Ammon's horn (tissue), 1 donor: ENCODE data around the gene DBNDD2.

Source experiments
- DNase-seq: peaks from one replicate; pipeline ENCODE4 v3.0.0-alpha.2; 2016; ENCODE audit warnings: low spot score

The DBNDD2 gene

DNA sequence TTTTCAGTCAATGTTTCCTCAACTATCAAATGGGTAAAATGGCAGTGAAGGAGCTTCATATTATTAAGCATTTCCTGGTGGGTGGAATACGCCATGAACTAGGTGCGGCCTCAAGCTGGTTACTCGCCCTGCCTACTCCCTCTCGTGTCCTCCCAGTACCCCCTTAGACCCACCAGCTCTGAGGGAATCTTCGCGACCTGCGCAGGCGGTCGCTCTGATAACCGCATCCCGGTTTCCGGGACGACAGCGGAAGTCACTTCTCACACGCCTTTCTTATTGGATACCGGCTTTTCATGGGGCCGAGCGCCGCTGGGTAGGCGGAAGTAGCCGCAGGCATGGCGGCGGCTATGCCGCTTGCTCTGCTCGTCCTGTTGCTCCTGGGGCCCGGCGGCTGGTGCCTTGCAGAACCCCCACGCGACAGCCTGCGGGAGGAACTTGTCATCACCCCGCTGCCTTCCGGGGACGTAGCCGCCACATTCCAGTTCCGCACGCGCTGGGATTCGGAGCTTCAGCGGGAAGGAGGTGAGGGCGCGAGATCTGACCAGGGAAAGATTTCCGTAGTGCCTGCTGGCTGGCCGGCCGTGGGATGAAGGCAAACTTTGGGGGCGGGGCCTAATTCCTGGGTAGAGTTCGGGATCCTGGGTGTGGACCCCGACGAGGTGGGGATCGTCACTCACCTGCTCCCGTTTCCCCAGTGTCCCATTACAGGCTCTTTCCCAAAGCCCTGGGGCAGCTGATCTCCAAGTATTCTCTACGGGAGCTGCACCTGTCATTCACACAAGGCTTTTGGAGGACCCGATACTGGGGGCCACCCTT lies 7.9 kb downstream of the DBNDD2 start, which contains the start of gene PIGT:
Gene PIGT, plus strand, starts transcription at position 320 of the 816 bp plus-strand sequence. Its CDS starts 16 bp downstream, at position 336.
- DNase-seq, result peak; percentile 92

DNA sequence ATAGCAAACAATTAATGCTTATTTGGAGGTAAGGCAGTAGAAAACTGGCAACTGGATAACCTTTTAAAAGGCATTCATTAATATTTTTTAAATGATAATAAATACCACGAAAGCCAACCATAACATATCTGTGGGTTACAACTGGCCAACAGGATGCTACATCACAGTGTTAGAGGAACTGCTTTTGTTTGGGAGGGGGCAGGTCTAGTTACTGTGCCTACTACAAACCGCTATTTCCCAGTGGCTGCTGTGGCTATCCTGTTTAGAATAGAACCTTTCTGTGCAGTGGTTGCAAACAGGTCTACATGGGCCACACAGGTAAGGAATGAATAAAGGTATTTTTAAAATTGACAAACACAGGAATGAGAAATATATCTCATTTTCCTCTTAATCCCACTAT lies 8.8 kb downstream of the DBNDD2 start:
- no peak for DNase-seq

- DNase-seq, result peak; percentile 84
Observed at GRCh38 chr20:45419188-45420091, 11.4 kb downstream of the DBNDD2 start.

DNA sequence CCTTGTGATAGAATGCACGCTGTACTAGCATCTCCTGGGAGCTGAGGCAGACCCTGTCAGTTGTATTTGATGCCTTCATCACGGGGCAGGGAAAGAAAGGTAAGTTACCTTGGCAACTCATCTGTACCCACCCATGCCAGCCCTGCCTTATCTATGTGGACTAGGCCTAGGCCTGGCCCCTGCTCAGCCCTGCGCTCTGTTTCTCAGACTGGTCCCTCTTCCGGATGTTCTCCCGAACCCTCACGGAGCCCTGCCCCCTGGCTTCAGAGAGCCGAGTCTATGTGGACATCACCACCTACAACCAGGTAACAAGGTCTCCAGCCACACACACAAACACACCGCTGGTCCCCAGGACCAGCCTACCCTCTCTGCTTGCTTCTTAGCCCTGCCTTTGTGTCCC lies 12.0 kb downstream of the DBNDD2 start:
- DNase-seq, result no peak

DNA sequence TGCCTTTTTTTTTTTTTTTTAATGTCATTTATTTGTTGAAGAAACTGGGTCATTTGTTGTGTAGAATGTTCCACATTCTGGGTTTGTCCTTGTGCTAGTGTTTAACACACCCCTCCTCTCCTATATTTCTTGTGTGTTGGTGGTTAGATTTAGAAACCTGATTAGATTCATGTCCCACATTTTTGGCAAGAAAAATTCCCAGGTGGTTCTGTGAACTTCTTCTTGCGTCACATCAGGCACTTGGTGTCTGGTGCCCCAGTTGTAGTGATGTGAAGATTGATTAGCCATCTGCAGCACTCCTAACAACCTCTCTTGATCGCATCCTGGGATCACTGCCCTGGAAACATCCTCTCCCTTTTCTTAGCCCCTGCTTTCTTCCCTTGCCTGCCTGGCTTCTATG lies 15.6 kb downstream of the DBNDD2 start:
- DNase-seq, result no peak

DNA sequence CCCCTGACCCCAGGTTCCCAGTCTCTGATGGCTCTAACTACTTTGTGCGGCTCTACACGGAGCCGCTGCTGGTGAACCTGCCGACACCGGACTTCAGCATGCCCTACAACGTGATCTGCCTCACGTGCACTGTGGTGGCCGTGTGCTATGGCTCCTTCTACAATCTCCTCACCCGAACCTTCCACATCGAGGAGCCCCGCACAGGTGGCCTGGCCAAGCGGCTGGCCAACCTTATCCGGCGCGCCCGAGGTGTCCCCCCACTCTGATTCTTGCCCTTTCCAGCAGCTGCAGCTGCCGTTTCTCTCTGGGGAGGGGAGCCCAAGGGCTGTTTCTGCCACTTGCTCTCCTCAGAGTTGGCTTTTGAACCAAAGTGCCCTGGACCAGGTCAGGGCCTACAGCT lies 17.5 kb downstream of the DBNDD2 start:
- DNase-seq, result no peak

GRCh38 chr20:45426320-45427016 lies 18.4 kb downstream of the DBNDD2 start:
- peak; percentile 61 for DNase-seq

- DNase-seq, result no peak
Observed at GRCh38 chr20:45427236-45428149, 19.4 kb downstream of the DBNDD2 start.

DNA sequence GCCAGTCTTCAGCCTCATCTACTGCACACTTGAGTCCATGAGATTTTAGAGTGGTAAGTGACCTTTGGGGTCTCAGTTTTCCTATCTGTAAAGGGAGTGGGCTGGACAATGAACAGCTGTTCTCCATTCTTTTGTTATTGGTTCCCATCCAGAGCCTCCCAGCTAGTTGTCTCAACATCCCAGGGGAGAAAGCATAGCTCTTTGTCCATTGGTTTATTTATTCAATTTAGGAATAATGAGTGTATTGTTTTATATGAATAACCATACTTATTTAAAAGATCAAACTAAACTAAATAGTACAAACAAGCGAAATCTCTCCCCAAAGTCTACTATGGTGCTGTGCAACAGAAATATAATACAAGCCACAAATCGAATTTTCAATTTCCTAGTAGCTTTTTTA lies 21.5 kb downstream of the DBNDD2 start:
- peak; percentile 76 for DNase-seq

- no peak for DNase-seq
Observed at GRCh38 chr20:45432294-45432693, 24.2 kb downstream of the DBNDD2 start.

DNA sequence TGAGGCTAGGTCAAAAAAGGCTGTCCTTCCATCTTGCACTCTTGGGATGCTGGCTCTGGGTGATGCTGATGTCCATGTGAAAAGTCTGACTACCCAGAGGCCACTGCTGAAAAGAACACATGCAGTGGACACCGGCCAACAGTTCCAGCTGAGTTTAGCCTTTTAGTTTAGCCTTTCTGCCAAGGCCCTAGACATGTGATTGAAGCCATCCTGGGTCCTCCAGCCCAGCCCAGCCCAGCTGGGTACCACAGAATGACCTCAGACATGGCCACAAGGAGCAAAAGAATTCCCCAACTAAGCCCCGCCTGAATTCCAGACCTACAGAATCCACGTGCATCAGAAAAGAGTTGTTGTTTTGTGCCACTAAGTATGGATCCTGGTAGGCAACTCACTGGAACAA lies 25.2 kb downstream of the DBNDD2 start:
- DNase-seq, result peak; percentile 97

DNA sequence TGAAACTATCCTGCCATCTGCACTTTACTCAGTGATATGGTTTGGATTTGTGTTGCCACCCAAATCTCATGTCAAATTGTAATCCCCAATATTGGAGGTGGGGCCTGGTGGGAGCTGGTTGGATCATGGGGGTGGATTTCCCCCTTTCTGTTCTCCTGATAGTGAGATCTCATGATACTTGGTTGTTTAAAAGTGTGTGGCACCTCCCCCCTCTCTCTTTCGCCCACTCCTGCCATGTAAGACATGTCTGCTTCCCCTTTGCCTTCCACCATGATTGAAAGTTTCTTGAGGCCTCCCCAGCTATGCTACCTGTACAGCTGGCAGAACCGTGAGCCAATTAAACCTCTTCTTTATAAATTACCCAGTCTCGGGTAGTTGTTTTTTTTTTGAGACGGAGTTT lies 25.9 kb downstream of the DBNDD2 start:
- no peak for DNase-seq

- DNase-seq, result peak; percentile 94
Observed at GRCh38 chr20:45436732-45437485, 28.8 kb downstream of the DBNDD2 start.

- no peak for DNase-seq
Observed at GRCh38 chr20:45440424-45440823, 32.3 kb downstream of the DBNDD2 start.

GRCh38 chr20:45440891-45441685 lies 33.0 kb downstream of the DBNDD2 start:
- DNase-seq, result no peak

DNA sequence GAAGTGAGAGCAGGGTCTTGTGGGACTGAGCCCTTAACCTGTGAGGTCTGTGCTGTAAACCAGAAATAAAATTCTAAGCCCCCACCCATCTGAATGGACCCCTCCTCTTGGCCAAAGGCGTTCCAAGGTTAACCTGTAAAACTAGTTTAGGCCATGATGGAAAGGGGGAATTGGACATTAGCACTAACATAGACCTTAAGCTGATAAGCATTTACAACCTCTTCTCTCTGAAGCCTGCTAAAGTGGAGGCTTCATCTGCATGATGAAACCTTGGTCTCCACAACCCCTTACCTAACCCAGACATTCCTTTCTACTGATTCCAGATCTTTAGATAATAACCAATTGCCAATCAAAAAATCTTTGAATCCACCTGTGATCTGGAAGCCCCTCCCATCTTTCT lies 33.7 kb downstream of the DBNDD2 start:
- no peak for DNase-seq

DNA sequence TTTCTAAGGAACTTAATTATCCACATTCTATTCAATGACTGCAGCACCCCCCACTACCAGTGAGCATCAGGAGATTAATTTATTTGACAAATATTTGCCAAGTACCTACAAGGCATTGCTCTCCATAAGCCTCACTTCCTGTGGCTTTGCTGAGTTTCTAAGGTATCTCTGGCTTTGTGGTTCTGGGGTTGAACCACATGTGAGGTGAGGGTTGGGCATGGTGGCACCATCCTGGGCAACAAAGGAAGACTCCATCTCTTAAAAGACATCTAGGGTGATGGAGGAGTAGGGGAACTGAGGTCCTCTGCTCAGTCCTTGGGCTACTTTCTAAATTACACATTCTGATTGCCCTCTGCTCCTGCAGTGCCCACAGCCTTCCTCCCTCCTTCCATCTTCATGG lies 36.0 kb downstream of the DBNDD2 start:
- DNase-seq, result no peak

GRCh38 chr20:45445805-45446562 lies 37.9 kb downstream of the DBNDD2 start:
- no peak for DNase-seq

DNA sequence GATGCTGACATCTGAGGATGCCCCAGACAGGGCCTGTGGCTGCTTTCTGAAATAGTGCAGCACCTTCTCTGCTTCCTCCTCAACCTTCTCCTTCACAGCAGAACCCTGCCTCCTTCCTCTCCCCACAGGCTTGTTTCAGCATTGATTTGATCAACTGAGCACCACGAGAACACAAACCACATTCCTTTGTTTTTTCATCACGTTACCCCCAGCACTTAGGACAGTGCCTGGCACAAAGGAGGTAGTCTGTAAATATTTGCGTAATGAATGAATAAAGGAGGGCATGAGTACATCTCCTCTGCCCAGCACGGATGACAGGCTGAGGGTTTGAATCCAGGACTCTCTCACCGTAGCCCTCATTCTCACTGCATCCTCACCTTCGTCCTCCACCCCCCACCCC lies 40.2 kb downstream of the DBNDD2 start:
- DNase-seq, result no peak
